GM12892 (cell line): ENCODE results near the gene PNLIPRP3.

Source experiments
- POLR2A ChIP-seq: IDR thresholded peaks from 2 replicates; pipeline ENCODE4 v1.6.1; 2011; ENCODE audit warnings: low read depth, low read length, control low read depth
- POLR2AphosphoS5 ChIP-seq: IDR thresholded peaks from 2 replicates; pipeline ENCODE4 v1.6.1; 2011; ENCODE audit warnings: low read depth, low read length, control low read depth

DNA sequence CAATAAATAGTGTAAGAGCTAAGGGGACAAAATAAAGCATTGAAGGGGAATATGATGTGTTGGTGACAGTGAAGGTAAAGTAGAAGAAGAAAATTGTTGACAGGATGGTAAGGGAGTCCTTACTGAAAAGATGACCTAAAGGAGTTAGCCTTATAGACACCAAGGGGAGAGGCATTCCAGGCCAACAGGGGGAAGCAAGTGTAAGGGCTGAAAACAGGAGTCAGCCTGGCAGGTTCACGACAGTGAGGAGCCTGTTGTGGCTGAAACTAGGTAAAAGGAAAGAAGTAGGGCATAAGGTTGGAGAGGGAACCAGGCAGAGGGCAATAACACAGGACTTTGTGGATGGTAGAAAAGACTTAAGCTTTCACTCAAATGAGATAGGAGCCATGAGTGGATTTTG, 34.0 kb downstream of the PNLIPRP3 start:
- TF ChIP-seq POLR2A: no peak
- no peak for TF ChIP-seq POLR2AphosphoS5
